A673 (cell line): ENCODE results near the gene CAP1. TPM values are rescaled to one million over a fixed set of nuclear protein-coding genes. Genes with fewer than 3 reads are reported as not detected.

ENCODE experiments used
- BruUV-seq: library from RNA; stranded (reverse); fragments of 400-500 nt; replicated peaks from 2 replicates; lab custom pipeline; 2021; lab: Mats Ljungman, UMichigan
- CTCF ChIA-PET: fragments of 300-600 bp; sonication (Branson Sonifier 250); formaldehyde crosslinking; loops from one replicate; lab custom pipeline; 2022; ENCODE audit warnings: antibody characterized with exemption; lab: Charles Lee
- POLR2A ChIA-PET: fragments of 300-600 bp; sonication (Branson Sonifier 250); formaldehyde crosslinking; loops from one replicate; lab custom pipeline; 2022; ENCODE audit warnings: antibody characterized with exemption; ENCODE audit not compliant: low non-redundant PET; lab: Charles Lee
- DNase-seq: peaks from one replicate; pipeline ENCODE4 v3.0.0-alpha.2; 2015; ENCODE audit warnings: low spot score
- H3K27ac ChIP-seq: fragments of 200-600 bp; sonication (generic); 2 replicates; pipeline ENCODE4 v1.5.1; 2016; ENCODE audit warnings: mixed run types, low read depth, mild to moderate bottlenecking, mixed read lengths, antibody characterized with exemption, low read length; ENCODE audit not compliant: poor library complexity, severe bottlenecking
- H3K27me3 ChIP-seq: fragments of 200-600 bp; sonication (generic); replicated peaks from 2 replicates; pipeline ENCODE4 v1.6.1; 2017; ENCODE audit warnings: mixed run types, low read depth, mild to moderate bottlenecking, mixed read lengths, antibody characterized with exemption, low read length; ENCODE audit not compliant: insufficient read depth, poor library complexity
- H3K36me3 ChIP-seq: fragments of 200-600 bp; sonication (generic); 2 replicates; pipeline ENCODE4 v1.6.1; 2016; ENCODE audit warnings: mixed run types, mild to moderate bottlenecking, mixed read lengths, antibody characterized with exemption, low read length; ENCODE audit not compliant: insufficient read depth, poor library complexity, severe bottlenecking
- H3K4me1 ChIP-seq: fragments of 200-600 bp; sonication (generic); 2 replicates; pipeline ENCODE4 v1.6.1; 2017; ENCODE audit warnings: mixed run types, mild to moderate bottlenecking, mixed read lengths, antibody characterized with exemption, low read length; ENCODE audit not compliant: insufficient read depth, poor library complexity, severe bottlenecking
- H3K4me3 ChIP-seq: fragments of 200-600 bp; sonication (generic); 2 replicates; pipeline ENCODE4 v1.5.1; 2016; ENCODE audit warnings: low read depth, mixed run types, mild to moderate bottlenecking, mixed read lengths, low read length; ENCODE audit not compliant: poor library complexity, severe bottlenecking
- H3K9me3 ChIP-seq: fragments of 200-600 bp; sonication (generic); 2 replicates; pipeline ENCODE4 v1.6.1; 2016; ENCODE audit warnings: mixed run types, low read depth, mild to moderate bottlenecking, mixed read lengths, antibody characterized with exemption, low read length; ENCODE audit not compliant: poor library complexity, severe bottlenecking
- CTCF ChIP-seq: fragments of 300-800, 200-600 bp; sonication (generic); conservative IDR thresholded peaks from 2 replicates; pipeline ENCODE4 v1.5.1; 2017; ENCODE audit warnings: low read depth, mild to moderate bottlenecking, antibody characterized with exemption, low read length, moderate library complexity, mixed read lengths
- EZH2 ChIP-seq: fragments of 200-600 bp; sonication (generic); IDR thresholded peaks from 2 replicates; pipeline ENCODE4 v1.6.1; 2017; ENCODE audit warnings: borderline replicate concordance, low read depth, mild to moderate bottlenecking, mixed read lengths, antibody characterized with exemption, low read length; ENCODE audit not compliant: poor library complexity, severe bottlenecking
- intact Hi-C: fragments of 100-400 bp; cut with micrococcal nuclease; formaldehyde crosslinking; loops from one replicate; pipeline ENCODE4 v1.10.0; 2022; ENCODE audit not compliant: unreplicated experiment
- total RNA-seq: library from RNA; stranded (reverse); gene quantifications from 2 replicates; pipeline ENCODE4 v1.2.3, GENCODE V29; 2021

Gene CAP1
- total RNA-seq, 1 experiment from 2014 or later = 285 TPM

- CTCF ChIA-PET = interaction anchor here (0.6 kb wide), 1 partner anchor 268 kb away, joined by 4 read pairs; no protein-coding TSS in a partner anchor
- H3K36me3 ChIP-seq = peaks cover 75% of the 10 kb centered on the region
- intact Hi-C loops = no loop called here
Measured at GRCh38 chr1:40067023-40067422, 26.5 kb downstream of the CAP1 start.

GRCh38 chr1:40067851-40068250 lies 27.3 kb downstream of the CAP1 start:
- ChIA-PET CTCF (no interaction called here), POLR2A (no interaction called here)
- BruUV-seq = no TSS peak

More at GRCh38 chr1:40067023-40067422, 26.5 kb downstream of the CAP1 start:
- DNase-seq = no peak
- Histone ChIP-seq H3K4me3 (no peak overlapping the region), H3K9me3 (no peaks in the 10 kb centered on the region), H3K27ac (no peak overlapping the region), H3K4me1 (no peaks in the 10 kb centered on the region), H3K27me3 (no peaks in the 10 kb centered on the region)
- TF ChIP-seq EZH2 (no peak), CTCF (no peak)
- no TSS peak for BruUV-seq
- POLR2A ChIA-PET = no interaction called here

GRCh38 chr1:40072142-40072541 lies 31.6 kb downstream of the CAP1 start:
- Histone ChIP-seq H3K27ac (no peak overlapping the region), H3K27me3 (no peaks in the 10 kb centered on the region), H3K4me3 (no peak overlapping the region), H3K36me3 (peaks cover 76% of the 10 kb centered on the region), H3K9me3 (no peaks in the 10 kb centered on the region), H3K4me1 (no peaks in the 10 kb centered on the region)
- TSS peak; percentile 88 for BruUV-seq
- POLR2A ChIA-PET = no interaction called here
- intact Hi-C loops = no loop called here
- TF ChIP-seq EZH2 (no peak), CTCF (no peak)
- no peak for DNase-seq
- CTCF ChIA-PET = no interaction called here

More at GRCh38 chr1:40067851-40068250, 27.3 kb downstream of the CAP1 start:
- no peak for TF ChIP-seq CTCF
- no peak for TF ChIP-seq EZH2
- peaks cover 80% of the 10 kb centered on the region for H3K36me3 ChIP-seq
- intact Hi-C loops = no loop called here
- H3K27ac ChIP-seq = no peak overlapping the region
- H3K4me3 ChIP-seq = no peak overlapping the region
- H3K9me3 ChIP-seq = no peaks in the 10 kb centered on the region
- no peaks in the 10 kb centered on the region for H3K27me3 ChIP-seq
- DNase-seq = no peak
- H3K4me1 ChIP-seq = no peaks in the 10 kb centered on the region
